RWPE1 (cell line): Measurements from ENCODE around the gene POLR2H.
"Not testable (repeated sequence)": the region's sequence is repeated elsewhere in the genome, so short reads cannot be mapped to it uniquely, and the experiment has no call there.

Experiments
- CTCF ChIA-PET: fragments of 350-600 bp; sonication (Branson Sonifier 250); formaldehyde crosslinking; extraction: SDS; loops from one replicate; lab custom pipeline; 2021; lab: Yijun Ruan, JAX
- POLR2A ChIA-PET: fragments of 400-600 bp; formaldehyde crosslinking; extraction: SDS; loops from one replicate; lab custom pipeline; 2020; ENCODE audit warnings: antibody characterized with exemption; ENCODE audit not compliant: low non-redundant PET; lab: Yijun Ruan, JAX
- DNase-seq: peaks from one replicate; pipeline ENCODE4 v3.0.0; 2012; ENCODE audit warnings: low spot score
- H3K27ac ChIP-seq: fragments of 450-650 bp; 2 replicates; pipeline ENCODE4 v1.5.1; 2017
- CTCF ChIP-seq: fragments of 450-650 bp; conservative IDR thresholded peaks from 2 replicates; pipeline ENCODE4 v1.5.1; 2017; ENCODE audit warnings: low read depth, mild to moderate bottlenecking

The POLR2H gene

DNA sequence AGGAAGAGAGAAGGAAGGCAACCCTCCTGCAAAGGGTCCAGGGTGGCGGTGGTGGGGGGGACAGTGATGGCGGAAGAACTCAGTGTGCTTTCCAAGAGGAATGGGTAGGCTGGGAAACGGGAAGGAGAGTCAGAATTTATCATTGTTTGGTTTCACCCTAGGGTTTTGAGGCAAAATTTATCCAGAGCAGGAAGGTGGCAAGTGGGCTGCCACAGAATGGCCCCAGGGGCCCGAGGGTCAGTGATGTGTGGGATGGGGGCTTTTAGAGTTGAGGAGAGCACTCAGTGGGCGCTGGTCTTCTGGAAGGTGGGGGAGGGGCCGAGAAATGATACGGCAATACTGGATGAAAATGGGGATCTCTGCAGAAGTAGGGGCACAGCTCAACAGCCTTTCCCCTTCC is 23.5 kb upstream of the POLR2H start:
- ChIA-PET CTCF (interaction anchor here (0.6 to 1.3 kb wide), 3 partner anchors 17 to 246 kb away, joined by 3 read pairs; no protein-coding TSS in a partner anchor), POLR2A (no interaction called here)
- no peak for DNase-seq
- H3K27ac ChIP-seq, result peak overlapping the region; percentile 94
- no peak for TF ChIP-seq CTCF

DNA sequence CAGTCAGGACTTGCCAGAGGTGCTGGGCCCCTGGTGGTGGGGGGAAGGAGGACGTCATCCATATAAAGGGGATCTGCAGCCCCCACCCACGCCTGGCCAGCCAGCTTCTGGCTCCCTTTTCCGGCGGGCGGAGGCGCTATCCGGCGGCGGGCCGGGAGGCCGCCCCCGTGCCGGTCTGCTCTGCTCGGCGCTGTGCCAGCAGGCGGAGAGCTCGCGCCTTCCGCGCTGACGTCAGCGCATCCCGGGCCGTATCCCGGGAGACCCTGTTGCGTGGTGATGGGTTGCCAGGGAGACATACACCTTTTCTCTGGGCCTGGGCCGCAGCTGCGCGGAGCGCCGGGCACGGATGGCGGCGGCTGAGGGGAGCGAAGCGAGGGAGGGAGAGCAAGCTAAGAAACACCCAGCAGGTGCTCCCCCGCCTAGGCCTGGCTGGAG is 23.0 kb upstream of the POLR2H start:
- ChIA-PET POLR2A (no interaction called here), CTCF (interaction anchor here (0.6 to 1.3 kb wide), 4 partner anchors 17 to 245 kb away, joined by 3 to 4 read pairs (median 3); no protein-coding TSS in a partner anchor)
- peak overlapping the region; percentile 94 for H3K27ac ChIP-seq
- no peak for DNase-seq
- TF ChIP-seq CTCF, result no peak

DNA sequence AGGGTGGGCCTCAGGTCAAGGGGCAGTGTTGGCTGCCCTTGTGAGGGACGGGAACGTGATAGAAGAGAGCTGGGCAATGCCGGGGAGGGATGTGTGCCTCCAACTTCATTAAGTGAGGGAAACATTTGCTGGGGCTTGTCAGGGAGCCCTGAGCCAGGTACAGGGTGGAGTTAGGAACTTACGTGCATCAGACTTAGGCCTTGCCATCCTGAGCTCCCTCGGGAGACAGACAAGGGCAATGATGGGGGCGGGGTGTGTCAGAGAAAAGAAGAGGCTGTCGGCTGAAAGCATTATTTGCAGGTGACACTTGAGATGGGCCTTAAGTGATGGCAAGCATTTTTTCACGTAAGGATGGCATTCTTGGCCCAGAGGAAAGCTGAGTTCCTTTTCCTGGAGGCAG is 22.5 kb upstream of the POLR2H start:
- CTCF ChIA-PET, result interaction anchor here (0.7 to 1.3 kb wide), 4 partner anchors 12 to 19 kb away, joined by 3 to 4 read pairs (median 4); no protein-coding TSS in a partner anchor
- DNase-seq, result no peak
- peak overlapping the region; percentile 94 for H3K27ac ChIP-seq
- no peak for TF ChIP-seq CTCF
- POLR2A ChIA-PET, result no interaction called here

- CTCF ChIA-PET, result interaction anchor here (0.7 to 0.9 kb wide), 2 partner anchors 12 to 14 kb away, joined by 3 to 4 read pairs; no protein-coding TSS in a partner anchor
- H3K27ac ChIP-seq, result peak overlapping the region; percentile 94
- DNase-seq, POLR2A ChIA-PET: not testable (repeated sequence)
Measured at GRCh38 chr3:184339451-184340135, 21.9 kb upstream of the POLR2H start.

DNA sequence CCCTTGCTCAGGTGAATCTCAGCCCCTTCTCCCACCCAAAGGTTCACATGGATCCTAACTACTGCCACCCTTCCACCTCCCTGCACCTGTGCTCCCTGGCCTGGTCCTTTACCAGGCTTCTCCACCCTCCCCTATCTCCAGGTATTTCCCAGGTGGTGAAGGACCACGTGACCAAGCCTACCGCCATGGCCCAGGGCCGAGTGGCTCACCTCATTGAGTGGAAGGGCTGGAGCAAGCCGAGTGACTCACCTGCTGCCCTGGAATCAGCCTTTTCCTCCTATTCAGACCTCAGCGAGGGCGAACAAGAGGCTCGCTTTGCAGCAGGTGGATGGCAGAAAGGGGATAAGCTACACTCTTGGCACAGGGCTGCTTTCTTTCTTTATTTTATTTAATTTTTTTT is 19.6 kb upstream of the POLR2H start:
- peak; percentile 92 for DNase-seq
- CTCF ChIA-PET, result no interaction called here
- POLR2A ChIA-PET, result interaction anchor here (0.6 kb wide), 1 partner anchor 21 kb away, joined by 3 read pairs; no protein-coding TSS in a partner anchor
- TF ChIP-seq CTCF, result no peak
- peak overlapping the region; percentile 69 for H3K27ac ChIP-seq

- DNase-seq, result no peak
- H3K27ac ChIP-seq, result peak overlapping the region; percentile 69
- POLR2A ChIA-PET, result interaction anchor here (0.6 to 0.7 kb wide), 2 partner anchors 15 to 38 kb away, joined by 6 to 7 read pairs; no protein-coding TSS in a partner anchor
- no peak for TF ChIP-seq CTCF
- CTCF ChIA-PET, result interaction anchor here (1.1 kb wide), 1 partner anchor 10 kb away, joined by 4 read pairs; no protein-coding TSS in a partner anchor
Measured at GRCh38 chr3:184343200-184343876, 18.2 kb upstream of the POLR2H start.
